Mucosa of descending colon (tissue), 3 donors: ENCODE measurements around the gene LCP1. TPM values are rescaled to one million over a fixed set of nuclear protein-coding genes. Genes with fewer than 3 reads are reported as not detected.

ENCODE experiments used
- ATAC-seq: fragments of 200-7000 bp; cut with Tn5 transposase; one replicate; pipeline ENCODE4 v1.9.1; 2020; ENCODE audit warnings: mild to moderate bottlenecking, moderate library complexity
- DNase-seq, 3 donors: peaks; one replicate each; pipeline ENCODE4 v3.0.0-alpha.2; 2020
- H3K36me3 ChIP-seq: fragments of 200-600 bp; one replicate; pipeline ENCODE4 v1.8.0; 2021; ENCODE audit warnings: low read depth, mild to moderate bottlenecking
- H3K4me1 ChIP-seq: fragments of 200-600 bp; one replicate; pipeline ENCODE4 v1.8.0; 2021; ENCODE audit warnings: low read depth, mild to moderate bottlenecking
- H3K4me3 ChIP-seq: fragments of 200-600 bp; one replicate; pipeline ENCODE4 v1.8.0; 2021; ENCODE audit warnings: mild to moderate bottlenecking
- H3K9me3 ChIP-seq: fragments of 200-600 bp; one replicate; pipeline ENCODE4 v1.8.0; 2021; ENCODE audit warnings: mild to moderate bottlenecking
- intact Hi-C, 2 donors: fragments of 100-400 bp; cut with DNase I in 1 of 2; cut with micrococcal nuclease in 1 of 2; formaldehyde crosslinking; loops; one replicate each; pipeline versions ENCODE4 v1.11.0 to v1.11.1; 2022; cut with DNase I, micrococcal nuclease
- total RNA-seq, 3 donors: library from RNA; stranded (reverse); fragmentation: NEBNext Ultra II Directional in 2 of 3; extraction: Animal tissue kit (Norgen Biotek cat#: 25700) in 2 of 3; gene quantifications; one replicate each; pipeline versions ENCODE4 v1.2.1 to v1.2.4, GENCODE V29; 2021 to 2023
- TF ChIP-seq, protein P1 (sequence below): fragments of 200-600 bp; IDR thresholded peaks from one replicate; pipeline ENCODE4 v1.8.0; 2022; ENCODE audit warnings: antibody characterized with exemption, mild to moderate bottlenecking
- donor health status: DM: no; HTN: no; CAD: no; lungs with moderate emphysema.
- donor health status: DM: no; HTN: no; CAD: no.
- donor health status: DM: no; HTN: yes; CAD: no.

The LCP1 gene
- total RNA-seq, 3 donors from 2014 or later, result 15.7 to 53.3 (median 35.1) TPM

DNA sequence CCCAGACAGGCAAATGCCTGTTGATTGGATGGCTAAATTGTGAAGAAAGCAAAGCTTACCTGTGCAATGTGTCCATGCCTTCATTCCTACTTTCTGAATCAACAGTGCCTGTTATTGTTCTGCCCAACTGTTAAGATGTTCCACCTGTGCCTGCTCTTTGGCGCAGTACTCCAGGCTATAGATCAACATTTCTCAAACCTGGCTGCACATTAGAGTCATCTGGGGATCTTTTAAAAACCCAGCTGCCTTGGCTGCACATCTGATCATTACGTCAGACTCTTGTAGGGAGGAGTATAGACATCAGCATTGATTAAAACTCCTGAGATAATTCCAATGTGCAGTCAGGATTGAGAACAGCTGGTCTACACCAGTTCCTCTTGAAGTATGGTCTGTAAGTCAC, 60.9 kb downstream of the LCP1 start:
- no peaks in the 10 kb centered on the region for H3K36me3 ChIP-seq
- intact Hi-C loops, result no loop called here
- H3K4me1 ChIP-seq, result no peaks in the 10 kb centered on the region
- DNase-seq (no peak), ATAC-seq (no peak)
- H3K4me3 ChIP-seq, result no peak overlapping the region
- TF ChIP-seq, protein P1, sequence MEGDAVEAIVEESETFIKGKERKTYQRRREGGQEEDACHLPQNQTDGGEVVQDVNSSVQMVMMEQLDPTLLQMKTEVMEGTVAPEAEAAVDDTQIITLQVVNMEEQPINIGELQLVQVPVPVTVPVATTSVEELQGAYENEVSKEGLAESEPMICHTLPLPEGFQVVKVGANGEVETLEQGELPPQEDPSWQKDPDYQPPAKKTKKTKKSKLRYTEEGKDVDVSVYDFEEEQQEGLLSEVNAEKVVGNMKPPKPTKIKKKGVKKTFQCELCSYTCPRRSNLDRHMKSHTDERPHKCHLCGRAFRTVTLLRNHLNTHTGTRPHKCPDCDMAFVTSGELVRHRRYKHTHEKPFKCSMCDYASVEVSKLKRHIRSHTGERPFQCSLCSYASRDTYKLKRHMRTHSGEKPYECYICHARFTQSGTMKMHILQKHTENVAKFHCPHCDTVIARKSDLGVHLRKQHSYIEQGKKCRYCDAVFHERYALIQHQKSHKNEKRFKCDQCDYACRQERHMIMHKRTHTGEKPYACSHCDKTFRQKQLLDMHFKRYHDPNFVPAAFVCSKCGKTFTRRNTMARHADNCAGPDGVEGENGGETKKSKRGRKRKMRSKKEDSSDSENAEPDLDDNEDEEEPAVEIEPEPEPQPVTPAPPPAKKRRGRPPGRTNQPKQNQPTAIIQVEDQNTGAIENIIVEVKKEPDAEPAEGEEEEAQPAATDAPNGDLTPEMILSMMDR, result no peak
- H3K9me3 ChIP-seq, result no peaks in the 10 kb centered on the region

DNA sequence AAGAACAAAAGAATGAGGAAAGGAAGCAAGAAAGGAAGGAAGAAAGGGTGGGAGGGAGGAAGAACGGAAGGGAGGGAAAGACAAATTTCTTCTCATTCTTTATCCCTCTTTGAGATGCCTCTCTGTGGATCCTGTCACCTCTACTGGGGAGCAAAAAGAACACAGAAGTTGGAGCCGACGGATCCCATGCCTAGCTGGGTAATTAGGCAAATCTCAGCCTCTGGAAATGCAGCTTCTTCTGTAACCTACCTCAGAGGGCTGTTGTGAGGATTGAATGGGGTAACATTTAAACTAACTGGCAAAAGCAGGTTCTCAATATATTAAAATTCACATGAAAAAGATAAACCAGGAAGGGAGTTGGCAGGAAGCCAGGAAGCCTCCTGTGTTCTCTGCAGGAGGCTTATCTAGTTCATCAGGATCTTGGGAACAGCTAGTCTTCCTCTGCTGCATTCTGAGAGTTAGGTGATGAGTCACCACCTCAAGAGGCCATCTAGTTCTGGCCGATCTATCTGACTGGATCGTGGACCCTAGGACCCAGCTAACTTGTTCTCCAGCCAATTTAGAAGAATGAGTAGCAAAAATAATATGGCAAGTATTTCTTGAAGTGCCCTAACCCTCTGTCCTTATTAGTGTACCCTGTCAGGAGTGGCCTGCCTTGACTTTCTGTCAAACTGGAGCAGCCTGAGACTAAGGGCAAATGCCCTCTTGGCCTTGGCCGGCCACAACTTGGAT, 61.9 kb downstream of the LCP1 start:
- H3K9me3 ChIP-seq, result no peaks in the 10 kb centered on the region
- no peaks in the 10 kb centered on the region for H3K4me1 ChIP-seq
- no peaks in the 10 kb centered on the region for H3K36me3 ChIP-seq
- no peak for ATAC-seq
- DNase-seq, result no peak
- TF ChIP-seq, protein P1, result no peak
- H3K4me3 ChIP-seq, result no peak overlapping the region
- intact Hi-C loops, result no loop called here

DNA sequence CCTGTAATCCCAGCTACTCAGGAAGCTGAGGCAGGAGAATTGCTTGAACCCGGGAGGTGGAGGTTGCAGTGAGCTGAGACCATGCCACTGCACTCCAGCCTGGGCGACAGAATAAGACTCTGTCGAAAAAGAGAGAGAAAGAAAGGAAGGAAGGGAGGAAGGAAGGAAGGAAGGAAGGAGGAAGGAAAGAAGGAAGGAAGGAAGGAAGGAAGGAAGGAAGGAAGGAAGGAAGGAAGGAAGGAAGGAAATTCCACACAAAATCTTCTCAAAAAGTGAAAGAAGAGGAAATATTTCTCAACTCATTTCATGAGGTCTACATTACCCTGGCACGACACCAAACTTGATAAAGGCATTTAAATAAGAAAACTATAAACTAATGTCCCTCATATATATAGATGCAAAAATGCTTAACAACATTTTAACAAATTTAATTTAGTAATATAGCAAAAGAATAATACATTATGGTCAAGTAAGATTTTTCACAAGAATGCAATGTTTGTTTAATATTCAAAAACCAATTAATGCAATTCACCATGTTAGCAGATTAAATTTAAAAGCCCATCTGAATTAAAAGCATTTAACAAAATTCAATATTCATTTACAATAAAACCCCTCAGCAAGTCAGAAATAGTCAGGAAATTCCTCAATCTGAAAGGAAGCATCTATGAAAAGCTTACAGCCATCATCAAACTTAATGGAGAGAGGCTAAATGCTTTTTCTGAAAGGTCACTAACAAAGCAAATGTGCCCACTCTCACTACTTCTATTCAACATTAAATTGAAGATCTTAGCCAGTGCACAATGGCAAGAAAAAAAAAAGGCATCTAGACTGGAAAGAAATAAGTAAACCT, 65.1 kb downstream of the LCP1 start:
- Histone ChIP-seq H3K36me3 (no peaks in the 10 kb centered on the region), H3K9me3 (no peaks in the 10 kb centered on the region), H3K4me3 (no peak overlapping the region), H3K4me1 (no peaks in the 10 kb centered on the region)
- no peak for DNase-seq
- intact Hi-C loops, result no loop called here
- TF ChIP-seq, protein P1, result no peak
- no peak for ATAC-seq

- Histone ChIP-seq H3K4me3 (no peak overlapping the region), H3K4me1 (no peaks in the 10 kb centered on the region), H3K36me3 (no peaks in the 10 kb centered on the region), H3K9me3 (no peaks in the 10 kb centered on the region)
- DNase-seq (no peak), ATAC-seq (no peak)
- TF ChIP-seq, protein P1, result no peak
- intact Hi-C loops, result no loop called here
Measured at GRCh38 chr13:46114613-46115012, 67.4 kb downstream of the LCP1 start.

GRCh38 chr13:46113596-46113995, 68.4 kb downstream of the LCP1 start:
- TF ChIP-seq, protein P1, result no peak
- no peaks in the 10 kb centered on the region for H3K9me3 ChIP-seq
- intact Hi-C loops, result no loop called here
- no peak overlapping the region for H3K4me3 ChIP-seq
- no peaks in the 10 kb centered on the region for H3K36me3 ChIP-seq
- ATAC-seq (no peak), DNase-seq (no peak)
- H3K4me1 ChIP-seq, result no peaks in the 10 kb centered on the region
